GM21737 (cell line): Measurements from ENCODE around the gene TIAM2.

Experiments
- ATAC-seq: cut with Tn5 transposase; IDR thresholded peaks from one replicate; pipeline ENCODE4 v1.9.1; 2021; ENCODE audit warnings: mild to moderate bottlenecking, moderate library complexity; ENCODE audit not compliant: unreplicated experiment

Gene TIAM2

DNA sequence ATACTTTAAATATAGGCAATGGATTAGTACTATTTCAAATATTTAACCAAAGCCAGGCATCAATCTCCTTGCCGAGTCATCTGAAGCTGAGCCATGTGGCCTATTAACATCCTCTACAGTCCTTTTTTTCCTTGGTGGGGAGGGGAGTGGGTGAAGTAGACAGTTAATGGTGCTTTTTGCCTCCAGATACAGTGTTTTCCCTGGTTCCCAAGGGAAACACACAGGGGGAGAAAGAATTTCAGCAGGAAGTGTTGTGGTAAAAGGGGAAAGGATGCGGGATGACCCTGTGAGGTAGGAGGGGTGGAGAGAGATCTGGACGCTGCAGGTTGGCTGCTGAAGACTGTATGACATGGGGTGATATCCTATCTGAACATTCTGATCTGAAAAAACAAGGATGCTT lies 278.3 kb downstream of the TIAM2 start:
- ATAC-seq: no peak

DNA sequence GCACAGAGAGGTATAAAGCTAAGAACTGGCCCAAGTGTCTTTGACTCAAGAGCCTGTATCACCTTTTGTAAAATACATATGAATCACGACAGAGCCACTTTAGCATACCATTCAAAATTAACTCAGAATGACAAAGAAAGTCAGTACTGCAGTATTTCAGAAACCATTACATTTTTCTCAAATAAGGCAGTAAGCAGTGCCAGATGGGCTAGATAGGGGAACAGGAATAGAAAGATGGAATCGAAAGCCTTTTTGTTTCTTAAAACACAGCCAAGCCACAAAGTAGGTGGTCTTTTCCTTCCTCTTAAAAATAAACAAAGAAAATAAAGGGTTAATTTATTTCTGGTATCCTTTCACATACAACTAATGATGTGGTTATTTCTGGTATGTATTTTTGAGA lies 279.0 kb downstream of the TIAM2 start:
- ATAC-seq: no peak

DNA sequence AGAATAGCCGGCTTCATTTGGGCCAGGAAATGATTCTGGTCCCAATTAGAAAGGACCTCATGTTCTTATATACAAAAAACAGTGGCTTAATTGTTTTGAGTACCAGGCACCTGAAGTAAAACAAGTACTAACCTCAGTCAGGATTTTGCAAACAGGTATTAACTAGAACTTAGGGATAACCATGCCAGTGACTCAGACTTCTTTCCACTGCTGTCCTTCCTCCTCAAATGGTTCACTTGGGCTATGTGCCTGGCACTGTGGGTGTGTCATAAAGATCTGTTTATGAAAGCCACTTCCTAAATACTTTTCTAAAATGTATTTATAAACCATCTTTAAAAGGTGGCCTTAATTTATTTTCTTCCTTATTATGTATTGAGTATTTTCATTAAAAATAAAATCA lies 279.4 kb downstream of the TIAM2 start:
- ATAC-seq: no peak

DNA sequence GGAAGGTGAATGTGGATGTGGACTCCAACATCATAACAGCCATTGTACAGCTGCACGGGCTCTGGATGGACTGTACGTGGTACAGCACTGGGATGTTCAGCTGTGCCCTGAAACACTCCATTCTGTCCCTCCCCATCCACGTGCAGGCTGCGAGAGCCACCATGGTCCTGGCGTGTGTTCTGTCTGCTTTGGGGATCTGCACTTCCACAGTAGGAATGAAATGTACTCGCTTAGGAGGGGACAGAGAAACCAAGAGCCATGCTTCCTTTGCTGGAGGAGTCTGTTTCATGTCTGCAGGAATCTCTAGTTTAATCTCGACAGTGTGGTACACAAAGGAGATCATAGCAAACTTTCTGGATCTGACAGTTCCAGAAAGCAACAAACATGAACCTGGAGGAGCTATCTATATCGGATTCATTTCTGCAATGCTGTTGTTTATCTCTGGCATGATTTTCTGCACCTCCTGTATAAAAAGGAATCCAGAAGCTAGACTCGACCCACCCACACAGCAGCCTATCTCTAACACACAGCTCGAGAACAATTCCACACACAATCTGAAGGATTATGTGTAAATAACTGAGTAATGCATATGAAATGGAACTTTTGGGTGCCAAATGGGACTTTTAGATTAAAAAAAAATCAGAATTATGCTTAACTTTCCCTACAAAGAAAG lies 280.8 kb downstream of the TIAM2 start:
- no peak for ATAC-seq

DNA sequence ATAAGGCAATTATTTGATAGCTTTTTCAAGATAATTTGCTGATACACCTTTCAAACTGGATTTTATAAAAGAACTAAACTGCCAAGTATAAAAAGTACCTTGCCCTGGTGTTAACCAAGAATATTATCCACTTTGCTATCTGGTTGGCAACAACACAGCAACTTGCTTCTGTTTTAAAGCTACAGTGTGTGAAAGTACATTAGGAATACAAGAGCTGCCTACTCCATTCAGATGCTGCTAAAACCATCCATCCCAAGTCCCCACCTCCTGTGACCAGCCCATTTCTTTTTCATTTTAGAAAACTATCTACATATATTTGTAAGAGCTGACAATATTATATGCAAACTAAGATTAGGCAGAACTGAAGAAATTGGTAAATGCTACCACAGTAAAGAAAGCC lies 281.5 kb downstream of the TIAM2 start:
- ATAC-seq: no peak

DNA sequence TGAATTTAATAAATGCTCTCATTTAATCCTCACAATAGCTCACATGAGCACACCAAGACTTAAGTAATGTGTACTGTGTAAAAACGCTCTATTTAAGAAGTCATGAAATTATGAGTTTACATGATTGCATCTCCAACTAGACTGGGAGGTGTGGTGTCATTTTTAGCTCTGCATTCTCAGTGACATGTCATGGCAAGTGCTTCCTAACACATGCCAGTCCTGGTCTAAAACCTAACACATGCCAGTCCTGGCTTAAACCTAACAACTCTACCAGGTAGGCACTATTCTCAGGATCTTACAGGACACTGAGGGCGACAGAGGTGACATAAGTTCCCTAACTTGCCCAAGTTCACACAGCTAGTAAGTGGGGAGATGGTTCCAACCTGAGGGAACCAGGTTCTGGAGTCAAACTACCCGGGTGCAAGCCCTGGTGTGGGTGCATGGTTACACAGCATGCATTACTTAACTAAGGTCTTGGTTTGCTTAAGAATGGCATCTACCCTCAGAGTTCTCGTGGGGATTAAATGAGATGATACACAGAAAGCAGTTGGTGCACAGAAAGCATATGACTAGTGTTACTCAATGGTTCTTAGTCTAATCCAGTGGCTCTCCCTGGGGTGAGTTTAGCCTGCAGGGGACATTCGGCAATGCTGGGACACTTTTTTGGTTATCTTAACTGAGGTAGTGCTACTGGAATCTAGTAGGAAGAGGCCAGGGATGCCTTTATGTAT lies 283.4 kb downstream of the TIAM2 start:
- ATAC-seq: no peak

DNA sequence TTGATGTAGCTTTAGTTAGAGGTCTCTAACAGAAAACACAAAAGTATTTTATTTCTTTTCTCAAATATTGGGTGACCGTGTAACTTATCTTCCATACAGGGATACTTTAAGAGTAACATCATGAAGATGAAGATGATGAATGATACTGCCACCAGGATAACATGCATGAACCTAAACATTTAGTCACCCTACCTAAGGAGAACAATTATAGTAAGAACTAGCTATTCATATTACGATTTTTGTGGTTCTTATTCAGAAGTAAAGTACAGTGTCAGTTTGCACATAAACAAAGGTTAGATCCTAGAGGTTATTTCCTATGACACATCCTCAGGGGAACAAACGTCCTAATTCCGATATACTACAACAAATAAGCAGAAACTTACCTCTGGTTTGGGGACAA lies 289.7 kb downstream of the TIAM2 start:
- no peak for ATAC-seq

DNA sequence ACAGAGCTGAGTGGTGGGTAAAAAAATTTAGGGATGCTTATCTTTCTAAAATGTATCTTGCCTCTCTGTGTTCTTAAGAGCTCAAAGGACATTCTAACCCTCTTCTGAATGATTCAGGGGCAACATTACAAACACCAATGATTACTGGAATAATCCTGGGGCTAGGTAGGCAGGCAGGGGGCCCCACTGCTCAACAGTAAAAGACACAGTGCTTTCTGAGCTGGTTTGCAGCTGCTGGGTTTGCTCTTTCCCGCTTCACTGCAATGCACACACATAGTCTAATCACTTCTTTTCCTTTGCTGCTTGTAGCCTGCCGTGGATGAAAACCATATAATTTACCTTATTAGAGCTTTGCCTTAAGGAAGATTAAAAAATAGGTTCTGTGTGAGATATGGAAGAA lies 292.6 kb downstream of the TIAM2 start:
- no peak for ATAC-seq

DNA sequence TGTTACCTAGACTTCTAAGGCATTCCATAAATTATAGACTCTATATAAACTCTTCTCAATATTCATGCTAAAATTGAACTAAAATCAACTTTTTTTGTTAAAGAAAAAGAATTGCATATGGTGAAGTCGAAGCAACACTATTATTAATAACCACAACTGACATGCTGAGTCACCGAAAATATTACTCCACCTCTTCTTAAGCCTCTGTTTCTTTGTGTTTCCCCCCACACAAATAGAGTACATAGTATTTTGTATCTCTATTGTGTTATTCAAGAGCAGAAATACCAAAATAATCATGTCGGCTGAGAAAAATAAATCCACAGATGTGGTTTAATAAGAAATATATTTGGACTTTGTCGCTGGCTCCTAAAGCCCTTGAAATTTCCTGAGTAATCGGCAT lies 295.4 kb downstream of the TIAM2 start:
- ATAC-seq: no peak

DNA sequence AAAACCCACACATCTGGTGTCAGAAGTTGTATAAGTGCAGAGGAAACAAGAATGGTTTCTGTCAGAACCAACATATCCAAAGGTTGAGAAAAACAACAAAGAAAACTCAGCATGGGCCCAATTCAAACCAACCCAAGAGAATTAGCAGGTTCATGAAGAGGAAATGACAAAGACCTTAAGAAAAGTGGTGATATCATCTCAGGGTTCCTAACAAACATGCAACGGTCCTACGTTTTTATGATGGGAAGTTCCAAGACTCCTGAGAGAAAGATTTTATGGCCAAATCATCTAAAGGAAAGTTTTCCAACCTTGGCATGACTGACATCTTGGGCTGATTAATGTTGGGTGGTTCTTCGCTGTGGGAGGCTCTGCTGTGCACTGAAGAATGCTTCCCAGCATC lies 296.2 kb downstream of the TIAM2 start:
- no peak for ATAC-seq

DNA sequence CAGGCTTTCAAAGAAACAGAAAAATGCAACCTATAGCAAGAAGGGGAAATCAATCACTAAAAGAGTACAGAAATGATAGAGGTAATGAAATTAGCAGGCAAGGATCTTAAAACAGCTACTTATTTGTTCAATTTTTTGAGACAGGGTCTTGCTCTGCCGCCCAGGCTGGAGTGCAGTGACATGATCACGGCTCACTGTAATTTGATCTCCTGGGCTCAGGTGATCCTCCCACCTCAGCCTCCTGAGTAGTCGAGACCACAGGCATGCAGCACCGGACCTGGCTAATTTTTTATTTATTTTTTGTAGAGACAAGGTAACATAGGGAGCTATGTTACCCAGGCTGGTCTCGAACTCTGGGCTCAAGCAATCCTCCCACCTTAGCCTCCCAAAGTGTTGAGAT lies 297.6 kb downstream of the TIAM2 start:
- no peak for ATAC-seq

DNA sequence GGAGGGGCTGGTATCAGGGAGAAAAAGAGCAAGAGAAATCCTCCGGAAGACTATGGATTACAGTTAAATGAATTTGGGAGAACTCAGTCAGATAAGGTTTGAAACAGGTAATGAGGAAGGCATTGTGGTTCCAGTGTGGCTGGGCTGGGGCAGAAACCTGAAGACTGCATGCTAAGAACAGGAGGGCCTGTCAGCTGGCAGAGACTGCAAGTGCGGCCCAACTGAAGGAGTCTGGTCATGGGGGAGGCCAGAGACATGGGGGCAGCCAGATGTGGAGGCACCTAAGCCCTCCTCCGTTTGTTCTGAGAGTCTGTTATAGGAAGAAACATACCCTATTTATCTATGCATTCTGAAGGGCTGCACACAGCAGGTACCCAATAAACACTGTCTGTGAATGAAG lies 302.6 kb downstream of the TIAM2 start:
- ATAC-seq: no peak

DNA sequence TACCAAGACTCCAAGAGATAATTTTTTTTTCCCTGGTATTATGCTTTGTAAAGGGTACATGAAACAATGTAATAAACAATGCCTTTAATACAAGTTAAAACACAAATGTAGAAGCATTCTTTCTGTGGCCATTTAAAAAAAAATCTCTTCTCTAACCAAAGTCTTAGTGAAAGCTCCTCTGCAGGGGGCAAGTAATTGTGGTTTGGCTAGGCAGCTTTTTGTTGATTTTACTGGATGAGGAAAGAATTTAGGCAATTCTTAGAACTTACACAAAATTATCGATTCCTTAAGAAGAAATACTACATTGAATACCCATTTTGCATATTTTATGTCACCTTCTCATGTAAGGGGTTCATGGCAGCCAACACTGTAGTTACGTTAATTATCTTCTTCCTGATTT lies 306.8 kb downstream of the TIAM2 start:
- ATAC-seq: no peak

DNA sequence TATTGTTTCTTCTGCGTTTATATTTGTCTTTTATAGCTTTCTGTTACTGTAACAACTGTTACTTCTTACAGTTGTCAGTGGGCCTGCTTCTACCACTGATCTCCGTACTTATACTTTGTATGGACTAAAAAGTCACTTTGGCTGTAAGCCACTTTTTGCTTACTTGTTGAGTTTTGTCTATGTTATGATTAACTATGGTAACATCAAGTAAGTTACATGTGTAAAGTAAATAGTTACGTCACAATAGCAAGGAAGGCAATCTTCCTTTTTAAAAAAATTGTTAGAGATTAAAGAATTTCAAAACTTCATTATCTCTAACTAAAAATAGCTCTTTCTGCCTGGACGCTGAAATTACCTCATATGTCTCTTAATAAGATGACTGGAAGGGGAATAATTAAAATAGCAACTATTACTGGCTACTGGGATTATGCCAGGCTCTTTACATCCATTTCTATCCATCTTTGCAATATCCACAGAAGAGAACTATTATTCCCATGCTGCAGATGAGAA lies 308.3 kb downstream of the TIAM2 start:
- ATAC-seq: no peak

DNA sequence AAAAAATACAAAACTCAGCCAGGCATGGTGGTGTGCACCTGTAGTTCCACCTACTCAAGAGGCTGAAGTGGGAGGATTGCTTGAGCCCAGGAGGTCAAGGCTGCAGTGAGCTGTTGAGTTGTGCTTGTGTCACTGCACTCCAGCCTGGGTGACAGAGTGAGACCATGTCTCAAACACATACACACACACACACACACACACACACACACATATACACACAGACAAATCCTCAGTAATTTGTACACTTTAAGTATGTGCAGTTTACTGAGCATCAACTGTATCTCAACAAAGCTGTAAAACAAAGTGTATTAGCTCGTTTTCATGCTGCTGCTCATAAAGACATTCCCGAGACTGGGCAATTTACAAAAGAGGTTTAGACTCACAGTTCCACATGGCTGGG lies 311.8 kb downstream of the TIAM2 start:
- no peak for ATAC-seq
